Islet of Langerhans (tissue), 1 donor: ENCODE measurements around the gene STK32C.

Source experiments
- FAIRE-seq: peaks from one replicate; lab custom pipeline; 2011; peaks lifted over from hg19 to GRCh38; lab: Jason Lieb, UNC

The STK32C gene

DNA sequence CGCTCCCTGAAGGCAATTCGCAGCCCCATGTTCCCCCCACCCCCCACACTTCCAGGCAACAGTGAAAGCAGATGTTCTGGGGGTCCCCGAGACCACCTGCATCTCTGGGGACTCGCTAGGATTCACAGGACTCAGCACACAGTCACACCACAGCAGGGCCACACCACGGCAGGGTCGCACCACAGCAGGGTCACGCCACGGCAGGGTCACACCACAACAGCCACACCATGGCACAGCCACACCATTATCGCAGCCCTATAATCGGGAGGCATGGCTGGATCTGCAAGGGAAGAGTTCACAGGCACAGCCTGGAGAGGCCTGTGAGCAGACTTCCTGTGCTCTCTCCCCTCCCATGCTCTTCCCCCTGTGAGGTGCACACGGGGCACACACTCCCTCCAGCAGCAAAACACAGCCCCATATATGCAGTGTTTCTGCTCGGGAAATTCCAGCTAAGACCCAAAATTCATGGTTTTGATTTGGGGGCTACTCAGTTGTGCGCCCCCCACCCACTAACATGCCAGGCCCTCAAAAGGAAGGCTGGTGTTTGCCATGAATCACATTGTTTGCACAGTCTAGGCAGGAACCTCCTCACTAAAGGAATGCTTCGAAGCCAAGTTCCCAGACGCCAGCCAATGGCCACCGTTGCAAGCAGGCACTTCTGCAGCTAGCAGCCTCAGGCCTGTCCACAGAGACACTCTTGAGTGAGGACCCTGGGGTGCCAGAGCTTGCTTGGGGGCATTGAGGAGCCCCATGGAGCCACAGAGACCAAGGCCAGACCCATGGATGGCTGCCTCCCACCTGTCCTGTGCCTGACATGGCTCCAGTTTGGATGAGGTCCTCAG lies 128.0 kb downstream of the STK32C start:
- no peak for FAIRE-seq

DNA sequence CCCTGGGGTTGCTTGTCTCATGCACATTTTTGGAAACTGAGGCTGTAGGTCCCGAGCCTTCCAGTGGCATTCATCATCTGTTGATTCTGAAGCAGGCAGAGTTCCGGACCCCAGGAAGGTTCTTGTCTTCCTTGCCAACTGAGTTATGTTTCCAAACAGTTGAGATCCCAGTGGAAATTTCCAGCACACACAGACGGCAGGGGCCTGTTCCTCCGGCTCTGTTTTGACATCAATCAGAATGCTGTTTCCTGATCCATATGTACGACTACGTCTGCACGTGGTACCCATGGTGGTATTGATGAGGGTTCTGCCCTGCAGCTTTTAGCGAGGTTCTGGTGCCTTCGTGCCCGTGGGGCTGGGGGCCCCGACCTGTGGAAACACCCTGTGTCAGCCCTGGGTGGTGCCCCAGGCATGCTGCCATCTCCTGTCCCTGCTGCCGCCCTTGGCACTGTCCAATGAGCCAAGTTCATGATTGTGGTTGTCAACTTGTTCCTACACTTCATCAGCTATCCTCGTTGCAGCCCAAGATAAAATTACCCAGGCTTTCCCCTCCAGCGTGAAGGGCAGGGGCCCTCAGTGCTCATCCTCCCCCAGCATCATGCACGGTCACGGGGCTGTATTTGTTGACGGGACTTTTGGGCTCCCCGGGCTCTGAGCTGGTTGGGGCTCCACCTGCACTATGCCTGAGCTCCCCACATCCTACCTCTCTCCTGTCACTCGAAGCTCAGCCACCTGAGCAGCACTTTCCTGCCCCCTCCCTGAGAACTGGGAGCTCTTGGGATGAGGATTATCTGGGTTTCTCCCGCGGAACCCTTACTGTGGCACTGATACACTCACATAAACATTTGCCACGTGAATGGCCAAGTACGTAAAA lies 128.8 kb downstream of the STK32C start:
- FAIRE-seq: no peak

DNA sequence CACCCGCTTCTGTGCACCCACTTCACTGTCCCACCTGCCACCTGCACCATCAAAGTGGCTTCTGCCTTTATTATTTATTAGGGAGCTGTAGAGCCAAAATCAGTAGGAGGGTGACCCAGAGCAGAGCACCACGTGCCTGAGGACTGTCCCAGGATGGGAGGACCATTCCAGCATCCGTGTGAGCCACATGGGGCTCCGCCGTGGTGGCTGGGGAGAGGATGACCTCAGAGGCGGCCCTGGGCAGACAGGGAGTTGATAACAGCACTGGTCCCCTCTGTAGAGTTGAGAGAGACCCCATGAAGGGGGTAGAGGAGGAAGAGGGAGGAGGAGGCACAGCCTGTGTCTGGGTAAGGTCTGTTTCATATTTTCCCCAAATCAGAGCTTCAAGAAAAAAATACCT lies 129.7 kb downstream of the STK32C start:
- no peak for FAIRE-seq

GRCh38 chr10:132176623-132177500 lies 130.9 kb downstream of the STK32C start:
- FAIRE-seq: no peak

- no peak for FAIRE-seq
These were observed 131.7 kb downstream of the STK32C start for GRCh38 chr10:132175907-132176581.

DNA sequence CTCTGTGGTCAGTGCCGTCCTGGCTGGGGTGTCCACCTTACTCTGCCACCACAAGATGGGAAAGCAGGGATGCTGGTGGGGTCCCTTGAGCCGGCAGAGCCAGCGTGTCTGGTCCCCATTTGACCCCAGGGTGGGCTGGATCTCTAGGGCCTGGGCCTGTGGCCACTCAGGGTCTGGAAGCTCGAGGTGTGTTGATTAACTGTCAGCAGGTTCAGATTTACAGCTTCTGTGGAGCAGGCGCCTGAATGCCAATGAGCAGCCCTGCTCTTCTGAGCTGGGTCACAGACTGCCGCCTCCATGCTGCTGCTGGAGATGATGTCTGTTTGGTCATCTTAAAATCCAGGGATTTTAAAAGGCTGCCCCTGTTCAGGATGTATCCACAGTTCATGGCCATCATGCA lies 132.3 kb downstream of the STK32C start:
- no peak for FAIRE-seq

DNA sequence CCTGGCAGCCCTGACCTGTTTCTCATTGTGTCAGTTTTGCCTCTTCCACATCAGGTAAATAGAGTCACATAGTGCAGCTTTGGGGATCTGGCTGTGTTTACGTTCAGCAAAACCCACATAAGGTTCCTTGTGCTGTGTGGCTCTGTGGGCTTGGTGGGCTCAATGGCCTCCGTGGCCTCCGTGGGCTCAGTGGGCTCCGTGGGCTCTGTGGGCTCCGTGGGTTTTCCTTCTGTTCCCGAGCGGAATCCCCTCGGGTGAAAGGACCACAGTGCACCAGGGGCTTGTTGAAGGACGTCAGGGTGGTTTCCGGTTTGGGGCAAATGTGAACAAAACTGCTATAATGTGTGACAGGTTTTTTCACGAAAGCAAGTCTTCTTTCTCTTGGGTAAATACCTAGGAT lies 133.5 kb downstream of the STK32C start:
- no peak for FAIRE-seq

DNA sequence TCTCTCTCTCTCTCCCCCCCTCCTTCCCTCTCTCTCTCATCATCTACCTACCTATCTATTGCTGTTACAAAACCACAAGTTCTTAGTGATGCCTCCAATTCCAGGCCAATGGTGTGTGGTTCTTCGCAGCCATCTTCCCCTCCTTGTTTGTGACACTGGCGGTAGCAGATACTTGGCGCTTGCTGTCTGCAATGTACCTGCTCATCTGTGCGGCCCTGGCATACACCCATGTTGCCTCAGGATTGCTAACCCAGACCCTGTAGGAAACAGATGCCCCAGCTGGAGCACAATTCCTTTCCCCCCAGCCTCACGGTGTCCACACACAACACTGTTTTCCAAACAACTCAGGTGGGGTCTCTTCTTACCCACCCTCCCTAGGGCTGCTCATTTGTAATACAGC lies 134.6 kb downstream of the STK32C start:
- FAIRE-seq: no peak

DNA sequence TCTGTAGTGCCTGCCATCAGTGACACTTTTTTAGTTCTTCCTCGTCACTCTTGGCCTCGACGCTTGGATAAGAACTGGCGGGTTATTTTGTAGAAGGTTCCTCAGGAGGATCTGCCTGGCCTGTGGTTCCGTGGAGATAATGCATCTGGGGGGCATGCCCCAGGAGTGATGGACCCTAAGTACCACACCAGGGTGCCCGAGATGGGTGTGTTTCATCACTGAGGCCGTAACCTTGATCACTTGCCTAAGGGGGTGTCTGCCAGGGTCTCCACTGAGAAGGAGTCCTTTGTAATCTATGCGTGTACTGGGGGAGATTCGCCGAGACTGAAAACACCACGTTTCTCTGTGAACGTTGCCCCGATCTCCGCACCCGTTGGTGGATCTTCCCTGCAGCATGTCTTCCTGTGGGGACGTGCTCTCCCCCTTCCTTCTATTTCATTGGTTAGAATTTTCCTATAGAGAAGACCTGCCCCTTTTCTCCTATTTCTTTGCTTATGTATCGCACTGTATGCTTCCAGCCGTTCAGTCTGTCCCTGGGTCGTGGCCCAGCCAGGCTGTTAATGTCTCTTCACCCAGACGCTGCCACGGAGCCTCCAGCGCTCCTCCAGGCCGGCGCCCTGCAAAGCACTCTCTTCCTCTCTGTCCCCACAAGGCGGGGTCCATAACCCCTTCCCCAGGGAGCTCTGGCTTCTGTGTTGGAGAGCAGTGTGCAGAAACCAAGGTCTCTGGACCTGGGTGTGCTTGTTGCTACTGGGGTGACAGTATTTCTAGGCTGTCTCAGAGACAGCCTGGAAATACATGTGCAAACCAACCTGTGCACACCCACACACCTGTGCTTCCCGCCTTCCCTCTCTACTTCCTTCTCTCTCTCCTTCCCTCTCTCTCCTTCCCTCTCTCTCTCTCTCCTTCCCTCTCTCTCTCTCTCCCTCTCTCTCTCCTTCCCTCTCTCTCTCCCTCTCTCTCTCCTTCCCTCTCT lies 135.4 kb downstream of the STK32C start:
- FAIRE-seq: no peak

DNA sequence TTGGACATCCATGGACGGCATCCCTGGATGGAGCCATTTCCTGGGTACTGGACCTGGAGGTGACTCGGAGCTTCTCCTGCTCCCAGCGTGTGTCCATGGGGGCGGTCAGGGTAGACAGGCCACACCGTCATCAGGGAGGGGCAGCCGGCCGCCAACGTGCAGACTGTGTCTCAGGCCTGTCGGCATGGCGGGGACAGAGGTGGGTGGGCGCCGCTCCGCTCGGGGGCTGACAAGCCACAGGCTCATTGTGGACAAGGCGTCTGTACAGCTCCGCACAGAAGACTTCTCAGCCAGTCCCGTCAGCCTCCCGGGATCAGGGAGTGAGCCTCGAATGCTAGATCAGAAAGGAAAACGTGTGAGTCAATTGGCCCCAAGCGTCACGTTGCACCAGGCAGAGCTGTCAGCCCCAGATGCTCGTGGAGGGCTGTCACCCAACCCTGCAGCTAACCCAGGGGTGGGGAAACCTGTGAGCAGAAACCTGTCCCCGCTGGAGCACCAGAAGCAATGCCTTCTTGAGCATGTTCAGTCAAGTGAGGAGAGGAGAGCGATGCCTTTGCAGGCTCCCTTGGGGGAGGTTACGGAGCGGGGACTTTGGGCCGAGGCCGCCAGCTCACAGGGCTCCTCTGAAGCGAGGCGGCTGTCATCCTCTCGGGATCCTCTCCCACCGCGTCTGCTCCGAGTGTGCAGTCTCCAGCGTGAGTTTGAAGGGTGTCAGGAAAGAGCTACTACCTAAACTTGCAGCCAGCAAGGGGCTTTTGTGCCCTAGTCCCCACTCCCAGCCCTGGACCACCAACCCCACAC lies 137.0 kb downstream of the STK32C start:
- no peak for FAIRE-seq

DNA sequence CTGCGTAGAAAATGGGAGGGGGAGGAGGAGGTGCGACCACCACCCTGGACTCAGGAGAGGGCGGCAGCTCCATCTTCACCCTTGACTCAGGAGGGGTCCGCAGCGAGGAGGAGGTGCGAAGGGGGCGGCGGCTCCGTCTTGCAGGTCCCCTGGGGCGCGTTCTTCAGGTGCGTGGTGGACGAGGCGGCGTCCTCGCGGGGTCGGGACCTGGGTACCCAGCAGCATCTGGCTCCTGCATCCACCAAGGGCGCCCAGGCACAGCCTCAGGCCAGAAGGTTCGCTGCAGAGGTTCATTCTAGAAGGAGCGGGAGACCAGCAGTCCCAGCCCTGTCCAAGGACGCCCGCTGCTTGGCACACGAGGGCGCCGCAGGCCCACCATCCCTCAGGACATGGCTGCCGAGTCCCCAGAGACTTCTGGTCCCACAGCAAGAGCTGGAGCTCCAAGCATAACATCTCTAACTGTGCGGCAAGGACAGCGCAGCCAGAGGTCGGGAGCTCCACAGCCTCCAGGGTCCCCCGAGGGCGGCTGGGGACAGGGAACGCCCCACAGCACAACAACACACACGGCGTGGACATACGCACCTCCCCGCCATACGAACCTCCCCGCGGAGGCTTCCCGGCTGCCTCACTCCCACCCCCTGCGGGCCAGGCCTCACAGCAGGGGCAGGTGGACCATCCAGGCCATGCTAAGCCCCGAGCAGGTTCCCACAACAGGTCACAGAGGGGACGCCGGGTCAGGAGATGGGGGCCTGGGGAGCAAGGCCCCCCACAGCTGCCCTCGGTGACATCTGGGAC lies 137.8 kb downstream of the STK32C start:
- FAIRE-seq: no peak

DNA sequence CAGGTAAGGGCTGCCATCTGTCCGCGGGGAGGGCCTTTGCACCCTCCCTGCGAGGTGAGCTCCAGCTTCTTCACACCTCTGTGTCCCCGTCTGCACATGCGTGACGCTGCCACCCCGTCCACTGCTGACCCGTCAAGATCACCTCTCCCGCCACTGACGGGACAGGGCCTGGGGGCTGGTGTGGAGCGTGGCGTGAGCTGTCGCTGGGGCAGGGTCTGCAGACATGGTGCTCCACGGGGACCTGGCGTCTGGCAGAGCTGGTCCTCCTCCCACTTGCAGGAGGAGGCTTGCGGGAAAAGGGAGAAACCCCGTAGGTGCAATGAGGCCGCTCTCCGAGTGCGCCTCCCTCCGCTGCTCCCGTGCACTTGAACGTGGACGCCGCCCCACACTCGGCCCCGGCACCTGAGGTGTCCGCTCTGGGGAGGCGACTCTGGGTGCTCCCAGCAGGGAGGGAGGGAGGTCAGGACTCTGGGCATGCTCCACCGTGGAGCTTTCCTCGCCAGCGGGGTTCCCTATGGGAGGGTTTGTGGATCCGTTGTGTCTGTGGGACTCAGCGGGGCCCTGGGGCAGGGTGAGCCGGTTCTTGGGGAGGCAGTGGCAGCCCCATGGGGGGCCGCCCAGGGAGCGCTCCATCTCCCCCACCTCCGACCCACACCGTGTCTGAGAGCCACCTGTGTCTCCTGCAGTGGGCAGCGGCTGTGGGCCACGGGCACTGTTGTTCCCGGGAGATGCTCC lies 138.6 kb downstream of the STK32C start:
- no peak for FAIRE-seq

DNA sequence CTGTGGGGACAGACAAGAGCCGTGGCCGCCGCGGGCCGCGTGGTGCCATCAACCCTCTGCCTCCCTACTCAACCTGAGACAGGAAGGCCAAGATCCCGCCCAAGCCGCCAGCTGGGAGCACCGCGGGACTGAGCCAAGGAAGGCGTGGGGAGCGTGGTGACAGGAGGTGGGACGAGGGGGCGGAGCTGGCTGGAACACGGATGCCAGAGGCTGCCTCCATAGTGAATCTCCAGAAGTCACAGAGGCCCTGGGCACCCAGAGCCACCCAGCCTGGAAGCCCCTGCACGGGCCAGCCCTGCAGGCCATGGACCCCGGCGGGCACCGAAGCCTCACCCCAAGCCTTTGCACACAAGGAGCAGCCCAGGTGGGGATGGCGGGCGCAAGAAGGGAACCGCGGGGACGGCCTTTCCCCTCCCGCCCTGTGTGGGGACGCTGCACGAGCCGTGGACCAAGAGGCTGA lies 139.1 kb downstream of the STK32C start:
- no peak for FAIRE-seq

DNA sequence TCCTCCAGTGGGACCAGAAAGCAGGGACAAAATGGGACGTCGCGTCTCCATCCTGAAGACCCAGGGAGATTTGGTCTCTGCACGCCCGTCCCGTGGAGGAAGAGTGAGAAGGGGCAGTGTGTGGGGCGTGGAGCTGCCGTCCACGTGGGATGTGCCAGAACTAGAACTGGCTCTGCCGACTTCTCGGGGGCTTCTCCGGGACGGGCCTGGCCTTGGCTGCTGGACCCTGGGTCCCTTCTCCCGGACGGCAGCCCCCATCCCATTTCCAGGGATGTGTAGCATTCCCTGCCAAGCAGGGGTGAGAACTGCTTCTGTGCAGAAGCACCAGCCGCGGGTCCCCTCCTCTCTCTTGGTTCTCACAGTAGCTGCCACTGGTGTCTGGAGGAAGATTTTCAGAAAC lies 139.8 kb downstream of the STK32C start:
- no peak for FAIRE-seq

- FAIRE-seq: no peak
These were observed 140.6 kb downstream of the STK32C start for GRCh38 chr10:132167041-132167674.

DNA sequence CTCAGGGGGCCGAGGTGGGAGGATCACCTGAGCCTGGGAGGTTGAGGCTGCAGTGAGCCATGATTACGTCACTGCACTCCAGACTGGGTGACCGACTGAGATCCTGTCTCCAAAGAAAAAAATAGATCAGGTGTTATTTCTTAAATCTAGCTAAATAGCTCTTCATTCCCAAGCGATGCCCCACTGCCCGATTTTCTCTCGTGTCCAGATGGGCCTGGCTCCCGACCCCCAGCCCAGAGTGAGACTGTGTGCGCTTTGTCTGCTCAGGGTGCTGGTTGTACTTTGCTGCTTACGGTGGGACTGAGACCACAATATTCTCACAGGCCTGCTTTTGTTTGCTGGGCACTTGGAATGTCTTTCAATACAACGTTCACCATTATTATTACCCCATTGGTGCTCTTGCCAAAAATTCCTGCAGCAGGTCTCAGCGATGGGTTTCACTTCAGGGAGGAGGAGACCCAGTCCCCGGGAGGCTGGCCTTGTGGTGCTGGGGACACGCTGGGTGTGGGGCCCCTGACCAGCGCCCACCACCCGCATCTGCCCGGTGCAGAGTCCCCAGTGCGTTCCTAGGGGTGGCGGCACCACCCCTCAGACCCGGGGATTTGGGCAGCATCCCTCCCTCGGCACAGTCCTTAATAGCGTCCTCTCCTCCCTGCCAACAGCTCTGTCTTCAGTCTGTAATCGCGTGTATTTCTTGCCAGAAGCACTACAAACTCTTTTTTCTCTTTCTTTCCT lies 141.4 kb downstream of the STK32C start:
- no peak for FAIRE-seq

- no peak for FAIRE-seq
These were observed 142.3 kb downstream of the STK32C start for GRCh38 chr10:132165416-132165980.
